Bronchial epithelial cell (primary cell): ENCODE results near the gene SCYGR2. TPM values are rescaled to one million over a fixed set of nuclear protein-coding genes. Genes with fewer than 3 reads are reported as not detected.

ENCODE experiments used
- DNase-seq: peaks from one replicate; pipeline ENCODE4 v3.0.0-alpha.2; 2010; ENCODE audit warnings: low read depth
- FAIRE-seq: peaks from 2 replicates; lab custom pipeline; 2011; peaks lifted over from hg19 to GRCh38; lab: Jason Lieb, UNC
- H3K27me3 ChIP-seq: 2 replicates; pipeline ENCODE4 v1.5.1; 2011; ENCODE audit warnings: low read length; ENCODE audit not compliant: control insufficient read depth, insufficient read depth
- H3K36me3 ChIP-seq: 2 replicates; pipeline ENCODE4 v1.5.1; 2011; ENCODE audit warnings: low read length; ENCODE audit not compliant: control insufficient read depth, insufficient read depth
- H3K4me3 ChIP-seq: 2 replicates; pipeline ENCODE4 v1.5.1; 2011; ENCODE audit warnings: mild to moderate bottlenecking, low read depth, low read length, control low read depth
- CTCF ChIP-seq: IDR thresholded peaks from 2 replicates; pipeline ENCODE4 v1.5.1; 2011; ENCODE audit warnings: mild to moderate bottlenecking, moderate library complexity, low read length, control low read depth, inconsistent platforms; ENCODE audit not compliant: insufficient read depth, severe bottlenecking
- total RNA-seq: library from RNA; depleted of rRNA; stranded (reverse); fragments of >200 nt; gene quantifications from 2 replicates; pipeline ENCODE4 v1.2.1, GENCODE V29; 2014

Gene SCYGR2
- total RNA-seq, 1 donor from 2014 or later, result not detected

GRCh38 chr2:227606476-227606875 is 7.8 kb downstream of the SCYGR2 start:
- TF ChIP-seq CTCF, result no peak

GRCh38 chr2:227607941-227608340 is 9.2 kb downstream of the SCYGR2 start:
- TF ChIP-seq CTCF, result no peak
- Histone ChIP-seq H3K27me3 (no peaks in the 10 kb centered on the region), H3K36me3 (no peaks in the 10 kb centered on the region), H3K4me3 (no peak overlapping the region)
- DNase-seq (no peak), FAIRE-seq (no peak)

More at GRCh38 chr2:227606476-227606875, 7.8 kb downstream of the SCYGR2 start:
- H3K4me3 ChIP-seq, result no peak overlapping the region
- FAIRE-seq (no peak), DNase-seq (no peak)
- no peaks in the 10 kb centered on the region for H3K27me3 ChIP-seq
- no peaks in the 10 kb centered on the region for H3K36me3 ChIP-seq

GRCh38 chr2:227608561-227609338 is 10.1 kb downstream of the SCYGR2 start:
- H3K4me3 ChIP-seq, result no peak overlapping the region
- DNase-seq, result no peak
- no peak for FAIRE-seq

GRCh38 chr2:227610123-227610522 is 11.4 kb downstream of the SCYGR2 start:
- Histone ChIP-seq H3K36me3 (no peaks in the 10 kb centered on the region), H3K4me3 (no peak overlapping the region), H3K27me3 (no peaks in the 10 kb centered on the region)
- TF ChIP-seq CTCF, result no peak
- no peak for FAIRE-seq
- DNase-seq, result no peak

More at GRCh38 chr2:227608561-227609338, 10.1 kb downstream of the SCYGR2 start:
- Histone ChIP-seq H3K36me3 (no peaks in the 10 kb centered on the region), H3K27me3 (no peaks in the 10 kb centered on the region)
- no peak for TF ChIP-seq CTCF

GRCh38 chr2:227612546-227613271 is 14.0 kb downstream of the SCYGR2 start:
- Histone ChIP-seq H3K36me3 (no peaks in the 10 kb centered on the region), H3K27me3 (no peaks in the 10 kb centered on the region), H3K4me3 (no peak overlapping the region)
- TF ChIP-seq CTCF, result no peak
- DNase-seq (no peak), FAIRE-seq (no peak)
